Esophagus muscularis mucosa (tissue), 4 donors: Measurements from ENCODE around the gene SCN2A. TPM values are rescaled to one million over a fixed set of nuclear protein-coding genes. Genes with fewer than 3 reads are reported as not detected.

Source experiments
- DNase-seq: peaks from one replicate; pipeline ENCODE4 v3.0.0-alpha.2; 2017; ENCODE audit errors: extremely low spot score
- H3K27ac ChIP-seq, 4 donors: fragments of 200-600 bp; sonication (generic); replicated peaks in 1 of 4; 1 replicate in 3 of 4; 2 replicates in 1 of 4; pipeline ENCODE4 v1.5.1; 2016 to 2019; ENCODE audit warnings: mild to moderate bottlenecking in 1 of 4
- H3K27me3 ChIP-seq, 4 donors: fragments of 200-600 bp; sonication (generic); one replicate each; pipeline versions ENCODE4 v1.5.1 to v1.6.0; 2016 to 2019
- H3K36me3 ChIP-seq, 4 donors: fragments of 200-600 bp; sonication (generic); one replicate each; pipeline ENCODE4 v1.5.1; 2016 to 2019
- H3K4me1 ChIP-seq, 4 donors: fragments of 200-600 bp; sonication (generic); one replicate each; pipeline ENCODE4 v1.5.1; 2016 to 2019
- H3K4me3 ChIP-seq, 4 donors: fragments of 200-600 bp; sonication (generic); 1 replicate in 2 of 4; 2 replicates in 2 of 4; pipeline ENCODE4 v1.5.1; 2016 to 2019; ENCODE audit warnings: mild to moderate bottlenecking in 4 of 4, moderate library complexity in 1 of 4
- H3K9me3 ChIP-seq, 4 donors: fragments of 200-600 bp; sonication (generic); 1 replicate in 3 of 4; 2 replicates in 1 of 4; pipeline ENCODE4 v1.5.1; 2016 to 2019
- EP300 ChIP-seq: sonication (generic); formaldehyde crosslinking; IDR thresholded peaks from one replicate; pipeline ENCODE4 v1.6.1; 2017; ENCODE audit warnings: antibody characterized with exemption
- POLR2A ChIP-seq: fragments of 450-650 bp; IDR thresholded peaks from one replicate; pipeline ENCODE4 v1.6.1; 2017; ENCODE audit warnings: antibody characterized with exemption, moderate library complexity, mild to moderate bottlenecking, low read depth
- POLR2AphosphoS5 ChIP-seq, 2 donors: sonication (generic); formaldehyde crosslinking; IDR thresholded peaks; one replicate each; pipeline ENCODE4 v1.6.1; 2017; ENCODE audit warnings: antibody characterized with exemption in 2 of 2
- WGBS: methylation state at CpG from one replicate; pipeline ENCODE4 v1.1.5; 2018; 5-methylcytosine and 5-hydroxymethylcytosine counted together
- intact Hi-C: fragments of 100-400 bp; cut with DNase I; formaldehyde crosslinking; loops from one replicate; pipeline ENCODE4 v1.15.1; 2023
- total RNA-seq, 4 donors: library from RNA; depleted of rRNA; stranded (reverse); fragments of >200 nt; gene quantifications; one replicate each; pipeline versions ENCODE4 v1.1.0 to v1.2.1, GENCODE V29; 2016
- TF ChIP-seq, protein P1 (sequence below), 3 experiments: fragments of 200-600 bp in 2 of 3; fragments of 450-650 bp in 1 of 3; sonication (generic) in 2 of 3; IDR thresholded peaks; one replicate each; pipeline ENCODE4 v1.5.1; 2017 to 2019; ENCODE audit warnings: antibody characterized with exemption in 3 of 3, mild to moderate bottlenecking in 2 of 3, moderate library complexity in 1 of 3

Gene SCN2A
- total RNA-seq, 4 donors from 2014 or later: 0.11 to 0.42 (median 0.15) TPM

DNA sequence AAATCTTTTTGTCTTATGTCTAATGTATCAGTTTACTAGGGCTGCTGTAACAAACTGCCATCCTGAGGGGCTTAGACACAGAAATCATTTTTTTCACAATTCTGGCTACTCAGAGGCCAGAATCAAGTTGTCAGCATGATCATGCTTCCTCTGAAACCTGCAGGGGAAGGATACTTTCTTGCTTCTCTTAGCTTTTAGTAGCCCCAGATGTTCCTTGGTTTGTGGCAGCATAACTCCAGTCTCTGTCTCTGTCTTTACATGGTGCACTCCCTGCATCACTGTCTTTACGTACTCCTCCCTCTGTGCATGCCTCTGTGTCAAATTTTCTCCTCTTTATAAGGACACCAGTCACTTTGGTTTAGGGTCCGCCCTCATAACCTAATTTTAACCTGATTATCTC is 33.3 kb upstream of the SCN2A start:
- Histone ChIP-seq H3K4me1 (no peaks in the 10 kb centered on the region), H3K9me3 (no peaks in the 10 kb centered on the region), H3K36me3 (no peaks in the 10 kb centered on the region), H3K27me3 (no peaks in the 10 kb centered on the region), H3K4me3 (no peak overlapping the region), H3K27ac (no peak overlapping the region)
- 91% methylated on average over 2 of the region's 2 CpGs for WGBS
- intact Hi-C loops: no loop called here
- no peak for DNase-seq
- TF ChIP-seq EP300 (no peak), POLR2A (no peak)

DNA sequence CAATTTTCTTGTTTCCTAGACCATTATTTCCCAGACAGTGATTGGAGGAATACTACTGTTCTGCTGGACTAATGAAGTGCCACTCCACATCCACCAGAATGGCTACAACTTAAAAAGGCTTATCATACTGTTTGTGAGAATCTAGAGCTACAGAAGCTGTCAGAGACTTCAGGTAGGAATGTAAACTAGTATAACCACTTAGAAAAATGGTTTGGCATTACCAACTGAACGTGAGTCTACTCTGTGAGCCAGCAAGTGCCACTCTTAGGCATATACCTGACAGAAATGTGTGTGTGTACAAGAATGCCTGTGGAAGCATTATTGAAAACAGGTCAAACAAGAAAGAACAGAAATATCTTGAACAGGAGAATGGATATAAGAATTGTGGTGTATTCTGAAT is 31.1 kb upstream of the SCN2A start:
- intact Hi-C loops: no loop called here
- no peak for TF ChIP-seq POLR2AphosphoS5 (IDR thresholded peaks at IDR 0.05)
- TF ChIP-seq, protein P1, sequence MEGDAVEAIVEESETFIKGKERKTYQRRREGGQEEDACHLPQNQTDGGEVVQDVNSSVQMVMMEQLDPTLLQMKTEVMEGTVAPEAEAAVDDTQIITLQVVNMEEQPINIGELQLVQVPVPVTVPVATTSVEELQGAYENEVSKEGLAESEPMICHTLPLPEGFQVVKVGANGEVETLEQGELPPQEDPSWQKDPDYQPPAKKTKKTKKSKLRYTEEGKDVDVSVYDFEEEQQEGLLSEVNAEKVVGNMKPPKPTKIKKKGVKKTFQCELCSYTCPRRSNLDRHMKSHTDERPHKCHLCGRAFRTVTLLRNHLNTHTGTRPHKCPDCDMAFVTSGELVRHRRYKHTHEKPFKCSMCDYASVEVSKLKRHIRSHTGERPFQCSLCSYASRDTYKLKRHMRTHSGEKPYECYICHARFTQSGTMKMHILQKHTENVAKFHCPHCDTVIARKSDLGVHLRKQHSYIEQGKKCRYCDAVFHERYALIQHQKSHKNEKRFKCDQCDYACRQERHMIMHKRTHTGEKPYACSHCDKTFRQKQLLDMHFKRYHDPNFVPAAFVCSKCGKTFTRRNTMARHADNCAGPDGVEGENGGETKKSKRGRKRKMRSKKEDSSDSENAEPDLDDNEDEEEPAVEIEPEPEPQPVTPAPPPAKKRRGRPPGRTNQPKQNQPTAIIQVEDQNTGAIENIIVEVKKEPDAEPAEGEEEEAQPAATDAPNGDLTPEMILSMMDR (IDR thresholded peaks at IDR 0.05): no peak
- TF ChIP-seq EP300: no peak
- no peak for TF ChIP-seq POLR2A
- H3K36me3 ChIP-seq: no peaks in the 10 kb centered on the region
- no peak overlapping the region for H3K4me3 ChIP-seq
- no peaks in the 10 kb centered on the region for H3K9me3 ChIP-seq
- no peak for DNase-seq
- H3K27me3 ChIP-seq: no peaks in the 10 kb centered on the region
- no peak overlapping the region for H3K27ac ChIP-seq
- WGBS: 44% methylated on average over 1 of the region's 1 CpG
- H3K4me1 ChIP-seq: no peaks in the 10 kb centered on the region

DNA sequence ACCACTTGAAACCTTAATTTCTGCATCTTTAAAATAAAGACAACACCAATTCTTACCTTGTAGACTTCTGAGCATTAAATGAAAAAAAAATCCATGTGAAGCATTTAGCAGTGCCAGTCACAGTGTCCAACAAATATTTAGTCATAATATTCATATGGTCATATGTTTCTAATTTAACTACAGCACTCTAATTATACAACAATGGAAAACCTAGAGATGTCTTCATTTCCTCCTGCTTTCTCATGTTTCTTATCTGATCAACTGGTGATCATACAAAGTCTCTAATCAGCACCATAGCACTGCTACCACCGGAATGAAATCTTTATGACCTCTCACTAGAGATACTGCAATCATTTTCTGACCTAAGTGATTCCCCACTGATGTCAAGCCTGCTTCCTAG is 25.1 kb upstream of the SCN2A start:
- TF ChIP-seq EP300 (no peak), POLR2A (no peak), POLR2AphosphoS5 (IDR thresholded peaks at IDR 0.05) (no peak)
- TF ChIP-seq, protein P1 (IDR thresholded peaks at IDR 0.05): no peak
- no peak for DNase-seq
- intact Hi-C loops: no loop called here
- WGBS: 81% methylated on average over 1 of the region's 1 CpG
- no peak overlapping the region for H3K4me3 ChIP-seq
- H3K27ac ChIP-seq: no peak overlapping the region
- no peaks in the 10 kb centered on the region for H3K27me3 ChIP-seq
- no peaks in the 10 kb centered on the region for H3K9me3 ChIP-seq
- H3K36me3 ChIP-seq: no peaks in the 10 kb centered on the region
- H3K4me1 ChIP-seq: no peaks in the 10 kb centered on the region

DNA sequence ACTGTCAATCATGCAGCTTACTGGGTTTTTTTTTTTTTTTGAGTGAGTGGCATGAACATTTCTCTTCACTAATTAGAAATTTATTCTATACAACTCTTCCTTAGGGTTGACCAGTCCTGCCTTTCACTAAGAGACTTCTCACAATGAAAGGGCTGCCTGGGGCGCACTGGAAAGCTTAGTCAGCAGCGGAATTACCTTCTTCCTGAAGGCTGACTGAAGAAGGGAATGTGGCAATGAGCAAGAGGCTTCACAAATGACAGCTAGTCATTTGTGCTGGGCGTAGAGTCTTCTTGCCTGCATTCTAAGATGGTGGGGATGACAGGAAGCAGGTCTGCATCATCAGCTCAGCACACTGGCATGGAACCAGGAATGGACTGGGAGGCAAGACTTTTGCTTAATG is 19.7 kb upstream of the SCN2A start:
- Histone ChIP-seq H3K9me3 (no peaks in the 10 kb centered on the region), H3K4me1 (no peaks in the 10 kb centered on the region), H3K27ac (no peak overlapping the region), H3K36me3 (no peaks in the 10 kb centered on the region), H3K4me3 (no peak overlapping the region), H3K27me3 (no peaks in the 10 kb centered on the region)
- TF ChIP-seq, protein P1 (IDR thresholded peaks at IDR 0.05): no peak
- TF ChIP-seq POLR2A (no peak), EP300 (no peak), POLR2AphosphoS5 (IDR thresholded peaks at IDR 0.05) (no peak)
- intact Hi-C loops: no loop called here
- WGBS: 86% methylated on average over 3 of the region's 3 CpGs
- no peak for DNase-seq

DNA sequence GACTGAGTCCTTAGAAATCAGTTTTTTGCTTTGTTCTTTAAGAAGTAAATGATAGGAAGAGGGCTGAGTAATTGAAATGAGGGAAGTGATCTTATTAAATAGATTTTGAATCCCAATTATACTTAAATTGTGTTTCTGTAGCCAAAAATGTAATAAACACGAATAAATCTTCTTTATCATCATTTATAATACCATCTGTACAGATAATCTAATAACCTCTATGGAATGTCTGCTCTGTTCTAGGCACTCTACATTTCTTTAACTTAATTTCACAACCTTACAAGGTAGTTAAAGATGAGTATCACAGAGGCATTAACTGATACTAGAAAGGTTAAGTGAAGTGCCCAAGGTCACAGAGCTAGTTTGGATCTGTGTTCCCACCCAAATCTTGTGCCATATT is 14.3 kb upstream of the SCN2A start:
- TF ChIP-seq, protein P1 (IDR thresholded peaks at IDR 0.05): no peak
- no peak for TF ChIP-seq EP300
- TF ChIP-seq POLR2A: no peak
- TF ChIP-seq POLR2AphosphoS5 (IDR thresholded peaks at IDR 0.05): no peak
- WGBS: 61% methylated on average over 1 of the region's 1 CpG

More for the DNA sequence above, 14.3 kb upstream of the SCN2A start:
- Histone ChIP-seq H3K4me3 (no peak overlapping the region), H3K36me3 (no peaks in the 10 kb centered on the region), H3K4me1 (no peaks in the 10 kb centered on the region), H3K27me3 (no peaks in the 10 kb centered on the region), H3K27ac (no peak overlapping the region), H3K9me3 (no peaks in the 10 kb centered on the region)
- intact Hi-C loops: no loop called here
- DNase-seq: no peak
